Fibroblast of the aortic adventitia (primary cell): Measurements from ENCODE around the gene MAD1L1. TPM values are rescaled to one million over a fixed set of nuclear protein-coding genes. Genes with fewer than 3 reads are reported as not detected.

Source experiments
- DNase-seq: peaks from one replicate; pipeline ENCODE4 v3.0.0-alpha.2; 2010; ENCODE audit warnings: low read depth
- H3K4me3 ChIP-seq: 2 replicates; pipeline ENCODE4 v1.5.1; 2011; ENCODE audit warnings: low read depth, mild to moderate bottlenecking, control low read depth, low read length, moderate library complexity
- CTCF ChIP-seq: IDR thresholded peaks from 2 replicates; pipeline ENCODE4 v1.5.1; 2011; ENCODE audit warnings: mild to moderate bottlenecking, low read length, control low read depth, inconsistent platforms; ENCODE audit not compliant: insufficient read depth
- total RNA-seq: library from RNA; depleted of rRNA; stranded (reverse); fragments of >200 nt; gene quantifications from 2 replicates; pipeline ENCODE4 v1.2.3, GENCODE V29; 2012; ENCODE audit warnings: low replicate concordance

The MAD1L1 gene
- total RNA-seq, 1 donor = 22.9 TPM

DNA sequence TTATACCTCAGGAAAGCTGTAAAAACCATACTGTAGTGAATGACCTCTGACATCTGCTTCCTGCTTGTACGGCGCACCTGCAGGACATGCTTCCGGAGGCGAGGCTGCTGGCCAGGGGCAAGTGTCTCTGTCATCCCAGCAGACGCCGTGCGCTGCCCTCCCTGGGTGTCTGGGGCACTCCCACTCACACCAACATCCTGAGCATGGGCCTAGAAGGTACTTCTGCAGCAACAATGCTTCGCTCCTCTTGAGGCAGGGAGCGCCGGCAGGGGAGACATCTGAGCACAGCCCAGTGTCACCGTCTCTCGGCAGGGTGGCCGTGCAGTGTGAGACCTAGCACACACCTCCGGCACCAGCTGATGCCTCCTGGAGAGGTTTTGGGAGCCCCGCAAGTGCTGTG, 269.2 kb downstream of the MAD1L1 start:
- no peak for DNase-seq
- no peak for TF ChIP-seq CTCF
- H3K4me3 ChIP-seq = no peak overlapping the region

DNA sequence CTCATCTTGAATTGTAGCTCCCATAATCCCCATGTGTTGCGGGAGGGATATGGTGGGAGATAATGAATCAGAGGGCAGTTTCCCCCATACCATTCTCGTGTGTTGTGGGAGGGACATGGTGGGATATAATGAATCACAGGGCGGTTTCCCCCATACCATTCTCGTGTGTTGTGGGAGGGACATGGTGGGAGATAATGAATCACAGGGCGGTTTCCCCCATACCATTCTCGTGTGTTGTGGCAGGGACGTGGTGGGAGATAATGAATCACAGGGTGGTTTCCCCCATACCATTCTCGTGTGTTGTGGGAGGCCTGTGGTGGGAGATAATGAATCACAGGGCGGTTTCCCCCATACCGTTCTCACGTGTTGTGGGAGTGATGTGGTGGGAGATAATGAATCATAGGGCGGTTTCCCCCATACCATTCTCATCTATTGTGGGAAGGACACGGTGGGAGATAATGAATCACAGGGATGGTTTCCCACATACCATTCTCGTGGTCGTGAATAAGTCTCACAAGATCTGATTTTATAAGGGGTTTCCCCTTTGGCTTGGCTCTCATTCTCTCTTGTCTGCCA, 271.0 kb downstream of the MAD1L1 start:
- peak; percentile 94 for DNase-seq
- no peak for TF ChIP-seq CTCF
- no peak overlapping the region for H3K4me3 ChIP-seq

- no peak for DNase-seq
- TF ChIP-seq CTCF = no peak
- no peak overlapping the region for H3K4me3 ChIP-seq
Measured at GRCh38 chr7:1959305-1959704, 273.4 kb downstream of the MAD1L1 start.

DNA sequence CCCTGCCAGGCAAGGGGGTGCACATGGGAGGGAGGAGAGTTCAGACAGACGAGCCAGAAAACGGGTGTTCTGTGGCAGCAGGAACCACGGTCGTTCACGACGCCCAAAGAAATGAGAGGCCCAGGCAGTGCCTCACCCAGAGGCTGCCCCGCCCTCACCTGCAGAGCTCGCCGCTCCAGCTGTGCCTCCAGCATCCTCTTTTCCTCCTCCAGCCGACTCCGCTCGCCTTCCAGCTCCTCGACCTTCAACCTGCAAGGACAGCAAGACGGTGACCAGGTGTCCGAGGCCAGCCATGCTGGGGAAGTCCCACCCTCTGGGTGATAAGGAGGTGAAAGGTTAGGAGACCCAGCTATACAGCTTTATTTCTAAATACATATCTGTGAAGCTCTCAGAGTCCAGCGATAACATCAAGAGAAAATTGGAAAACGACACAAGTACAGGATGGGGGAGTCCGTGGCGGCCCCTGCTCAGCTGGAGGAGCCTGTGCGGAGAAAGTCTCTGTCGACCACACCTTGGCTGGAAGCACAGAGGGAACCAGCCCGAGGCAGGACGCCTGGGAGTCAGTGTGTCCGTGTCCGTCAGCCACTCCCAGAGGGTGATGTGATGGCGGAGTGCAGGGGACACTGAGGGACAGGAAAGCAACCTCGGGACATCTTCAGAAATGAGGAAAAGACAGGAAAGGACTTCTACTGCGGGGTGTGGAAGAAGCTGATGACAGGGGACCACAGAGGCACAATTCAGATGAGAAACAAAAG, 275.1 kb downstream of the MAD1L1 start:
- no peak for TF ChIP-seq CTCF
- no peak for DNase-seq
- no peak overlapping the region for H3K4me3 ChIP-seq

DNA sequence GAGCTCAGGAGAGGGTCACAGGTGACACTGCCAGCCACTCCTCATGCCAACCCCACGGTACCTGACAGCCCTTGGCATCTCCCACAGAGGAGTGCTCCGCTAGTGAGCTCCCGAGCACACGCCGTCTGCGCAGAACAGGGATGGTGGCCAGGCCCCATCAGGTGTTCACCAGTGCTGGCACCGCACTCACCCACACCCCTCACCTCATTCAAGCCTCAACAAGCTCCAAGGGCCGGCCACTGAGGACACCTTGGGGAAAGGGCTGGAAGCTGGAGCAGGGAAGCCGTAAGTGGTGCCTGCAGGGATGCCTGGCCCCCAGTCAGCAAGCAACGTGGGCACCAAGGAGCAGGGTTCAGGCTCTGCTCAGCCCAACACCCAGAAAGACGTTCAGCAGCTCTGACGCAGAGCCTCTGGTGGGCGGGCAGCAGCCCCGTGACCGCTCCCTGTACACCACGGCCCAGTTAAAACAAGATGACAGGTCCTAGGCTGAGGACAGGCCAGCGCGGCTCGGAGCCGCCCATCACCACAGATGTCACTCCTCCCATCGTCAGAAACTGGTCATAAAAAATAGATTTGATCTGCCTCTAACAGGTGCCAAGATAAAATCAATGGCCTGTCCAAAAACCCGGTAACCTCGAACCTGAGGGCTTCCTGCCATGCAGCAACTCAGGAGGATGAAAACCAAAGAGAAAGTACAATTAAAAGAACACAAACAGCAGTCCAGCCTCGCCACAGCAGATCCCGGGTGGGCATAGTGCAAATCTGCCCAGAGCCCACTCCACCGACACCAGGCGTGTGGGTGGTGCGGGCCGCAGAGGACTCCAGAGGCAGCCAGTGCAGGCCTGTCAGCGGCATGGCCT, 275.9 kb downstream of the MAD1L1 start:
- TF ChIP-seq CTCF = no peak
- H3K4me3 ChIP-seq = no peak overlapping the region
- no peak for DNase-seq

- no peak overlapping the region for H3K4me3 ChIP-seq
- TF ChIP-seq CTCF = no peak
- no peak for DNase-seq
Measured at GRCh38 chr7:1956141-1956540, 276.6 kb downstream of the MAD1L1 start.
